GM21367 (cell line): ENCODE results near the gene XIRP2.

Experiments used
- ATAC-seq: cut with Tn5 transposase; IDR thresholded peaks from one replicate; pipeline ENCODE4 v1.9.1; 2021; ENCODE audit not compliant: unreplicated experiment

The XIRP2 gene

GRCh38 chr2:167132066-167132465 lies 243.8 kb downstream of the XIRP2 start:
- ATAC-seq = no peak

GRCh38 chr2:167132906-167133555 lies 244.8 kb downstream of the XIRP2 start:
- ATAC-seq = no peak

- no peak for ATAC-seq
Measured at GRCh38 chr2:167133614-167134013, 245.3 kb downstream of the XIRP2 start.

- no peak for ATAC-seq
Measured at GRCh38 chr2:167134381-167135072, 246.2 kb downstream of the XIRP2 start.

GRCh38 chr2:167135706-167136105 lies 247.4 kb downstream of the XIRP2 start:
- no peak for ATAC-seq

- no peak for ATAC-seq
Measured at GRCh38 chr2:167136879-167137596, 248.8 kb downstream of the XIRP2 start.

- ATAC-seq = no peak
Measured at GRCh38 chr2:167140330-167140729, 252.1 kb downstream of the XIRP2 start.

GRCh38 chr2:167140767-167141166 lies 252.5 kb downstream of the XIRP2 start:
- no peak for ATAC-seq

GRCh38 chr2:167142554-167142953 lies 254.3 kb downstream of the XIRP2 start:
- ATAC-seq = no peak

GRCh38 chr2:167144179-167144898 lies 256.1 kb downstream of the XIRP2 start:
- no peak for ATAC-seq

GRCh38 chr2:167147271-167147941 lies 259.1 kb downstream of the XIRP2 start:
- ATAC-seq = no peak

- no peak for ATAC-seq
Measured at GRCh38 chr2:167151894-167152293, 263.6 kb downstream of the XIRP2 start.

GRCh38 chr2:167157523-167157922 lies 269.2 kb downstream of the XIRP2 start:
- no peak for ATAC-seq

- no peak for ATAC-seq
Measured at GRCh38 chr2:167177196-167177595, 288.9 kb downstream of the XIRP2 start.

GRCh38 chr2:167181134-167181533 lies 292.9 kb downstream of the XIRP2 start:
- ATAC-seq = no peak

- ATAC-seq = no peak
Measured at GRCh38 chr2:167181688-167182087, 293.4 kb downstream of the XIRP2 start.

GRCh38 chr2:167182403-167182802 lies 294.1 kb downstream of the XIRP2 start:
- no peak for ATAC-seq

GRCh38 chr2:167183931-167184330 lies 295.7 kb downstream of the XIRP2 start:
- no peak for ATAC-seq

GRCh38 chr2:167186465-167186864 lies 298.2 kb downstream of the XIRP2 start:
- ATAC-seq = no peak

GRCh38 chr2:167187049-167187727 lies 298.9 kb downstream of the XIRP2 start:
- ATAC-seq = no peak
